Measurements from ENCODE around the gene PLCB3. TPM values are rescaled to one million over a fixed set of nuclear protein-coding genes. Genes with fewer than 3 reads are reported as not detected.

The PLCB3 gene
- total and polyA plus RNA-seq, 10 of the 15 experiments (the other 5 are each of a cell fraction or from before 2014, with no cell fraction given), result 0.03 to 10.3 (median 3.3) TPM

DNA sequence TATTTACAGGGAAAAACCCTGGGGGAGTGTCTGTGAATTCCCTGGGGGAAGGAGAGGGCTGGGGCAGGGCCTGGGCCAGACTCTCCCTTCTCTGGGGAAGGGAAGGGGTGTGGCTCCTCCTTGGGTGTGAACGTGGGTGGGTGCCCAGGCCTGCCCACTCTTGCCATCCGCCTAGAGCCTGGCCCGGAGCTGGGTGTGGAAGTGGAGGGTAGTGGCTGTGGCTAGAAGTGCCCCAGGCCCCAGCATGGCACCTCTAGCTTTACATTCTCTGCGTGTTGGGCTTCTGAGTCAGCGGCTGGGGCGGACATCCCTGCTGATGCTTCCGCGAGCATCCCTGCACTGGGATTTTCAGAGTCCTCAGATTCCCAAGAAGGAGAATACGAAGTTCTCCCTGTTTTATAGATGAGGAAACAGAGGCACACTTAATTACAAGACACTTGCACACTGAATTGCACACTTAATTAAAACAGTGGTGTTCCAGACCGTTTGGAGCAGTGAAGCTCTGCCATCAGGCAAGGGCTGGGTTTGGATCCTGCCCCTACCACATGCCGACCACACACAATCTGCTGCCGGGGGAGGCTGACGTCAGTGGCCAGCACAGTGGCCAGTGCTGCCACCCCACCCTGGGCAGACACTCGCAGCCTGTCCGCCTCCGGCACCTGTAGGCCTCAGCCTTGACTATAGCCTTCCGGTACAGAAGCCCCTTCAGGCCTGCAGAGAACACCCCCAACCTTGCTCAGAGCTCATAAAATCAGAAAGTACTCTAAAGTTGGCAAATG, 25.5 kb downstream of the PLCB3 start:
- SMC1A ChIA-PET (ENCODE audit: uncharacterized antibody, unreplicated experiment), result interaction anchor here (1.8 kb wide), 1 partner anchor 27 kb away, joined by 7 read pairs; no protein-coding TSS in a partner anchor
- CTCF ChIA-PET, result interaction anchor here (0.9 to 3.5 kb wide), 3 partner anchors 14 to 28 kb away, joined by 3 to 10 read pairs (median 8); no protein-coding TSS in a partner anchor
- in situ Hi-C loops (cut with MboI), result no loop called here

More for the DNA sequence above, 25.5 kb downstream of the PLCB3 start:
- BruUV-seq (replicated peaks), result no TSS peak
- no peak overlapping the region for H3K4me2 ChIP-seq (ENCODE audit: control insufficient read depth, insufficient read depth)
- H3K4me3 ChIP-seq, result no peak overlapping the region
- POLR2A ChIA-PET, result no interaction called here
- H3K4me1 ChIP-seq (ENCODE audit: control insufficient read depth, insufficient read depth, low read length), result 0 out of 2 replicates have a peak, but pooled peaks cover 2% of the 10 kb centered on the region
- peaks cover 6% of the 10 kb centered on the region for H3K79me2 ChIP-seq (ENCODE audit: control insufficient read depth, insufficient read depth, low read length)
- RAD21 ChIA-PET (ENCODE audit: unreplicated experiment), result interaction anchor here (0.6 kb wide), 1 partner anchor 25 kb away, joined by 3 read pairs; no protein-coding TSS in a partner anchor
- H3K36me3 ChIP-seq (ENCODE audit: control insufficient read depth in 2 of 2, insufficient read depth in 2 of 2, low read length in 1 of 2), result peaks cover 0 to 3% of the 10 kb centered on the region in 2 experiments; a peak in 1 of 4 replicates
- TF ChIP-seq PBX3 (IDR thresholded peaks at IDR 0.05; ENCODE audit: insufficient replicate concordance, low read depth, low read length), result no peak
- TF ChIP-seq NFYB (IDR thresholded peaks at IDR 0.05; ENCODE audit: insufficient read depth, low read depth, low read length), result no peak
- no peak for TF ChIP-seq EZH2 (IDR thresholded peaks at IDR 0.05; ENCODE audit: borderline replicate concordance, control insufficient read depth, low read depth, low read length)
- no peak for TF ChIP-seq LARP7 (IDR thresholded peaks at IDR 0.05)
- TF ChIP-seq NR2C2 (IDR thresholded peaks at IDR 0.05; ENCODE audit: borderline replicate concordance, control insufficient read depth, insufficient read length, low read depth), result no peak
- no peak overlapping the region for H3K9ac ChIP-seq (ENCODE audit: control insufficient read depth, insufficient read depth, low read length)
- H3K27me3 ChIP-seq (replicated peaks in 1 of 2; ENCODE audit: control insufficient read depth in 2 of 2, insufficient read depth in 2 of 2, low read length in 1 of 2), result no peaks in the 10 kb centered on the region
- DNase-seq (ENCODE audit: low read depth, low spot score), result no peak
- no peak overlapping the region for H3K27ac ChIP-seq (ENCODE audit: control insufficient read depth, insufficient read depth)
- H4K20me1 ChIP-seq (ENCODE audit: control insufficient read depth, insufficient read depth), result no peaks in the 10 kb centered on the region; the same call in 1 of the 2 replicates
- WGBS (ENCODE audit: insufficient coverage, insufficient replicate concordance, low lambda C conversion rate, missing lambda C conversion rate), result 82% methylated on average over 17 of the region's 17 CpGs
- no peak for ATAC-seq
- H2AFZ ChIP-seq (ENCODE audit: control insufficient read depth, low read depth, low read length), result no peak overlapping the region
- no peaks in the 10 kb centered on the region for H3K9me3 ChIP-seq (replicated peaks; ENCODE audit: control insufficient read depth, insufficient read depth, low read length)
- no peak for FAIRE-seq
- intact Hi-C loops (cut with micrococcal nuclease; ENCODE audit: unreplicated experiment), result no loop called here
